Breast epithelium (tissue), 3 donors: ENCODE data around the gene DDX25.

Experiments used
- POLR2A ChIP-seq: fragments of 450-650 bp; IDR thresholded peaks from one replicate; pipeline ENCODE4 v1.6.1; 2016; ENCODE audit warnings: antibody characterized with exemption, mild to moderate bottlenecking, moderate library complexity
- POLR2AphosphoS5 ChIP-seq, 3 donors: sonication (generic); formaldehyde crosslinking; IDR thresholded peaks; one replicate each; pipeline ENCODE4 v1.6.1; 2017; ENCODE audit warnings: antibody characterized with exemption in 3 of 3
- TF ChIP-seq, protein P1 (sequence below), 3 donors: fragments of 450-650 bp; IDR thresholded peaks; one replicate each; pipeline ENCODE4 v1.5.1; 2016 to 2017; ENCODE audit warnings: antibody characterized with exemption in 3 of 3, mild to moderate bottlenecking in 3 of 3, moderate library complexity in 3 of 3

DNA sequence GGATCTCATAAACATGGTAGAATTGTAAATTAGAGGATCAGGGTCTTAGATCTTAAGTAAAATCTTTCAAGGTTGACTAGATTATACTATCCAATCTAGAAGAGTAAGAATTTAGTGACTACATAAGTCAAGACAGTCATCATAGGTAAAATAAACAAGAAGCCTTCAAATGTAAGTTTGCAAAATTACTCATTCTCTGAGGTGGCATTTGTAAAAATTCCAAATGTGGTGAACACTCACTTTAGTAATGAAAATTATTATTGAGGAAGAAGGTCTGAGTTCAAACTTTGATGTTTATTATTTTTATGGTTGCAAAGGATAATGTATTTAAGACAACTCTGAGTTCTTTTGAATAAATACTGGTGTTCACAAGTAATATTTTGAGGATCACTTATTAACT, 12.2 kb upstream of the DDX25 start:
- TF ChIP-seq, protein P1, sequence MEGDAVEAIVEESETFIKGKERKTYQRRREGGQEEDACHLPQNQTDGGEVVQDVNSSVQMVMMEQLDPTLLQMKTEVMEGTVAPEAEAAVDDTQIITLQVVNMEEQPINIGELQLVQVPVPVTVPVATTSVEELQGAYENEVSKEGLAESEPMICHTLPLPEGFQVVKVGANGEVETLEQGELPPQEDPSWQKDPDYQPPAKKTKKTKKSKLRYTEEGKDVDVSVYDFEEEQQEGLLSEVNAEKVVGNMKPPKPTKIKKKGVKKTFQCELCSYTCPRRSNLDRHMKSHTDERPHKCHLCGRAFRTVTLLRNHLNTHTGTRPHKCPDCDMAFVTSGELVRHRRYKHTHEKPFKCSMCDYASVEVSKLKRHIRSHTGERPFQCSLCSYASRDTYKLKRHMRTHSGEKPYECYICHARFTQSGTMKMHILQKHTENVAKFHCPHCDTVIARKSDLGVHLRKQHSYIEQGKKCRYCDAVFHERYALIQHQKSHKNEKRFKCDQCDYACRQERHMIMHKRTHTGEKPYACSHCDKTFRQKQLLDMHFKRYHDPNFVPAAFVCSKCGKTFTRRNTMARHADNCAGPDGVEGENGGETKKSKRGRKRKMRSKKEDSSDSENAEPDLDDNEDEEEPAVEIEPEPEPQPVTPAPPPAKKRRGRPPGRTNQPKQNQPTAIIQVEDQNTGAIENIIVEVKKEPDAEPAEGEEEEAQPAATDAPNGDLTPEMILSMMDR (IDR thresholded peaks at IDR 0.05), result no peak
- no peak for TF ChIP-seq POLR2AphosphoS5 (IDR thresholded peaks at IDR 0.05)
- TF ChIP-seq POLR2A, result no peak
